HepG2 (cell line): ENCODE results near the gene MLXIPL. TPM values are rescaled to one million over a fixed set of nuclear protein-coding genes. Genes with fewer than 3 reads are reported as not detected.

Experiments
- ATM ChIP-seq: fragments of 450-650 bp; IDR thresholded peaks from 2 replicates; pipeline ENCODE4 v1.7.1; 2017; ENCODE audit warnings: mild to moderate bottlenecking, borderline replicate concordance
- ERF ChIP-seq: IDR thresholded peaks from 2 replicates; pipeline ENCODE4 v1.6.1; 2018; ENCODE audit warnings: missing biosample characterization, missing genetic modification reagents
- GPN1 ChIP-seq: sonication (generic); formaldehyde crosslinking; IDR thresholded peaks from 2 replicates; pipeline ENCODE4 v1.5.1; 2020; ENCODE audit warnings: missing genetic modification reagents, borderline replicate concordance
- HMG20B ChIP-seq: conservative IDR thresholded peaks from 2 replicates; pipeline ENCODE4 v1.6.1; 2016; ENCODE audit warnings: missing genetic modification reagents, missing compliant biosample characterization
- KMT2B ChIP-seq: IDR thresholded peaks from 2 replicates; pipeline ENCODE4 v1.6.1; 2016; ENCODE audit warnings: missing genetic modification reagents, missing compliant biosample characterization
- NCOA2 ChIP-seq: sonication (generic); formaldehyde crosslinking; IDR thresholded peaks from 2 replicates; pipeline ENCODE4 v1.8.0; 2022; ENCODE audit warnings: inconsistent platforms
- PAX8 ChIP-seq: sonication (generic); formaldehyde crosslinking; IDR thresholded peaks from 2 replicates; pipeline ENCODE4 v1.8.0; 2022; ENCODE audit warnings: mild to moderate bottlenecking, missing genetic modification reagents, borderline replicate concordance
- SKI ChIP-seq: fragments of 450-650 bp; IDR thresholded peaks from one replicate; pipeline ENCODE4 v1.6.1; 2018; ENCODE audit warnings: mild to moderate bottlenecking; ENCODE audit not compliant: partially characterized antibody
- ZNF10 ChIP-seq: sonication (generic); formaldehyde crosslinking; IDR thresholded peaks from 2 replicates; pipeline ENCODE4 v1.4.0; 2020; ENCODE audit warnings: mild to moderate bottlenecking, low read depth, missing genetic modification reagents, borderline replicate concordance
- ZNF629 ChIP-seq: sonication (generic); formaldehyde crosslinking; conservative IDR thresholded peaks from 2 replicates; pipeline ENCODE4 v1.5.0; 2020; ENCODE audit warnings: missing genetic modification reagents
- ZNF746 ChIP-seq: sonication (generic); formaldehyde crosslinking; IDR thresholded peaks from 2 replicates; pipeline ENCODE4 v1.8.0; 2022; ENCODE audit warnings: mild to moderate bottlenecking, missing genetic modification reagents
- polyA plus RNA-seq, 8 experiments: library from polyadenylated mRNA; depleted of rRNA in 3 of 8; stranded (reverse) in 7 of 8; unstranded in 1 of 8; fragments of >200 nt; fragmentation: Illumina TruSeq in 4 of 8; extraction: Trizol in 4 of 8; gene quantifications; 2 replicates each; pipeline versions ENCODE4 v1.2.1 to v1.2.3, GENCODE V29; 2011 to 2016; ENCODE audit warnings: low read depth in 4 of 8, missing spikeins in 1 of 8, mixed read lengths in 1 of 8; ENCODE audit not compliant: insufficient read depth in 1 of 8
- total RNA-seq, 5 experiments: library from RNA; depleted of rRNA; stranded (reverse); fragments of >200 nt; fragmentation: Illumina TruSeq; extraction: Trizol; gene quantifications; 2 replicates each; pipeline ENCODE4 v1.2.3, GENCODE V29; 2016; ENCODE audit warnings: low read depth in 1 of 5
- TF ChIP-seq, protein P1 (sequence below): IDR thresholded peaks from 2 replicates; pipeline ENCODE4 v1.6.1; 2016; ENCODE audit warnings: low read depth, borderline replicate concordance
- TF ChIP-seq, protein P2 (sequence below): sonication (generic); formaldehyde crosslinking; IDR thresholded peaks from 2 replicates; pipeline ENCODE4 v1.8.0; 2023; ENCODE audit warnings: mild to moderate bottlenecking, missing genetic modification reagents
- TF ChIP-seq, protein P3 (sequence below): IDR thresholded peaks from 2 replicates; pipeline ENCODE4 v1.4.0; 2020; ENCODE audit warnings: mild to moderate bottlenecking, missing genetic modification reagents
- TF ChIP-seq, protein P4 (sequence below): sonication (generic); formaldehyde crosslinking; IDR thresholded peaks from 2 replicates; pipeline ENCODE4 v1.4.0; 2020; ENCODE audit warnings: missing genetic modification reagents, borderline replicate concordance
- TF ChIP-seq, protein P5 (sequence below), 2 experiments: fragments of 450-650 bp in 1 of 2; sonication (generic) in 1 of 2; formaldehyde crosslinking; IDR thresholded peaks; 2 replicates each; pipeline versions ENCODE4 v1.5.0 to v1.8.0; 2020 to 2022; ENCODE audit warnings: mild to moderate bottlenecking in 1 of 2, missing genetic modification reagents in 1 of 2

Gene MLXIPL
- total and polyA plus RNA-seq, 2 of the 13 experiments (the other 11 are each of a cell fraction or from before 2014, with no cell fraction given): 51.6 to 60.1 TPM

DNA sequence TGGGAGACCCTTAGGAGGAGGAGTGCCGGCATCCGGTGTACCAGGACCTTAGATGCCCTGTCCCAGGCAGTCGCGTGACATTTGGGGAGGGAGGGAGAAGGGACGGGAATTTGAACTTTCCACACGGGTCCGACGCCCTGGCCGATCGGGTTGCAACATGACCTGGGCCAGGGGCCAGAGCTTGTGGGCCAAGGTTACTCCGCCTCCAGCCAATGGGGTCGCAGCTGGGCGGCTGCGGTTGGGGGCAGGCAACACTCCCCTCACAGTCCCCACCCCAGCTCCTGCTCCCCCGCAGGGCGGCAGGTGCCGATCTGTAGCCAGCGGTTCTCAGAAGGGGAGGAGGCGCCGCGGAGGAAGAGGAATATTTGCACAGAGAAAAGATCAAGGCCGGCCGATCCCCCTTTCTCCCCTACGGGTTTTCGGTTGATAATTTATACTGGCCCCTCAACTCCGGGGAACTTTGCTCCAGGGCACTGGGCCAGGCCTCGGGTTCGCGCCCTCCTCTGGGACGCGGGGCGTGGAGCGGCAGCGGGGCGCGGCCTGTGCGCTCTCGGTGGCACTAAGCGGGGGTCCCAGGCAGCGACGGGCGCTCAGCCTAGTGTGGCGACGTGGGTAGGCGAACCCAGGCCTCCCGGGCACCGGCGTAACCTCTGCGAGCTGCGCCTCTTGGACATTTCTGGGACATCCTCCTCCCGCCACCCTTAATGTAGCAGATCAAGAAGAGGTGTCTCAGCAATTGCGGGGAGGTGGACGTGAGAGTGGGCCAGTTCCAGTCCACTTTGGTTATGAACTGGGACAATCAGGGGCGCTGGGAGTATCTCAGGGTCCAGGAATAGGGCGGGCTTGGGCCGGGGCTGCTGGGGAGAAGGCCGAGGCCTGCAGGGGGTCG, 1.2 kb downstream of the MLXIPL start (continued):
- peak; percentile 100 for TF ChIP-seq ZNF746 (CRISPR knock-in tag)
- TF ChIP-seq HMG20B (CRISPR knock-in tag): peak; percentile 90
- TF ChIP-seq, protein P1, sequence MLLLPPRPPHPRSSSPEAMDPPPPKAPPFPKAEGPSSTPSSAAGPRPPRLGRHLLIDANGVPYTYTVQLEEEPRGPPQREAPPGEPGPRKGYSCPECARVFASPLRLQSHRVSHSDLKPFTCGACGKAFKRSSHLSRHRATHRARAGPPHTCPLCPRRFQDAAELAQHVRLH (CRISPR knock-in tag): peak; percentile 87; the same call in 1 of the 2 replicates
- TF ChIP-seq ERF (CRISPR knock-in tag): peak; percentile 85
- TF ChIP-seq PAX8 (CRISPR knock-in tag): no peak
- TF ChIP-seq KMT2B: peak; percentile 31; the same call in 1 of the 2 replicates
- TF ChIP-seq, protein P2, sequence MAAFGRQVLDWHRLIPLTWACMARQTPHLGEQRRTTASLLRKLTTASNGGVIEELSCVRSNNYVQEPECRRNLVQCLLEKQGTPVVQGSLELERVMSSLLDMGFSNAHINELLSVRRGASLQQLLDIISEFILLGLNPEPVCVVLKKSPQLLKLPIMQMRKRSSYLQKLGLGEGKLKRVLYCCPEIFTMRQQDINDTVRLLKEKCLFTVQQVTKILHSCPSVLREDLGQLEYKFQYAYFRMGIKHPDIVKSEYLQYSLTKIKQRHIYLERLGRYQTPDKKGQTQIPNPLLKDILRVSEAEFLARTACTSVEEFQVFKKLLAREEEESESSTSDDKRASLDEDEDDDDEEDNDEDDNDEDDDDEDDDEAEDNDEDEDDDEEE: peak; percentile 76; the same call in 1 of the 2 replicates
- TF ChIP-seq ATM: no peak
- TF ChIP-seq, protein P3, sequence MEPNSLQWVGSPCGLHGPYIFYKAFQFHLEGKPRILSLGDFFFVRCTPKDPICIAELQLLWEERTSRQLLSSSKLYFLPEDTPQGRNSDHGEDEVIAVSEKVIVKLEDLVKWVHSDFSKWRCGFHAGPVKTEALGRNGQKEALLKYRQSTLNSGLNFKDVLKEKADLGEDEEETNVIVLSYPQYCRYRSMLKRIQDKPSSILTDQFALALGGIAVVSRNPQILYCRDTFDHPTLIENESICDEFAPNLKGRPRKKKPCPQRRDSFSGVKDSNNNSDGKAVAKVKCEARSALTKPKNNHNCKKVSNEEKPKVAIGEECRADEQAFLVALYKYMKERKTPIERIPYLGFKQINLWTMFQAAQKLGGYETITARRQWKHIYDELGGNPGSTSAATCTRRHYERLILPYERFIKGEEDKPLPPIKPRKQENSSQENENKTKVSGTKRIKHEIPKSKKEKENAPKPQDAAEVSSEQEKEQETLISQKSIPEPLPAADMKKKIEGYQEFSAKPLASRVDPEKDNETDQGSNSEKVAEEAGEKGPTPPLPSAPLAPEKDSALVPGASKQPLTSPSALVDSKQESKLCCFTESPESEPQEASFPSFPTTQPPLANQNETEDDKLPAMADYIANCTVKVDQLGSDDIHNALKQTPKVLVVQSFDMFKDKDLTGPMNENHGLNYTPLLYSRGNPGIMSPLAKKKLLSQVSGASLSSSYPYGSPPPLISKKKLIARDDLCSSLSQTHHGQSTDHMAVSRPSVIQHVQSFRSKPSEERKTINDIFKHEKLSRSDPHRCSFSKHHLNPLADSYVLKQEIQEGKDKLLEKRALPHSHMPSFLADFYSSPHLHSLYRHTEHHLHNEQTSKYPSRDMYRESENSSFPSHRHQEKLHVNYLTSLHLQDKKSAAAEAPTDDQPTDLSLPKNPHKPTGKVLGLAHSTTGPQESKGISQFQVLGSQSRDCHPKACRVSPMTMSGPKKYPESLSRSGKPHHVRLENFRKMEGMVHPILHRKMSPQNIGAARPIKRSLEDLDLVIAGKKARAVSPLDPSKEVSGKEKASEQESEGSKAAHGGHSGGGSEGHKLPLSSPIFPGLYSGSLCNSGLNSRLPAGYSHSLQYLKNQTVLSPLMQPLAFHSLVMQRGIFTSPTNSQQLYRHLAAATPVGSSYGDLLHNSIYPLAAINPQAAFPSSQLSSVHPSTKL: peak; percentile 90
- TF ChIP-seq, protein P4, sequence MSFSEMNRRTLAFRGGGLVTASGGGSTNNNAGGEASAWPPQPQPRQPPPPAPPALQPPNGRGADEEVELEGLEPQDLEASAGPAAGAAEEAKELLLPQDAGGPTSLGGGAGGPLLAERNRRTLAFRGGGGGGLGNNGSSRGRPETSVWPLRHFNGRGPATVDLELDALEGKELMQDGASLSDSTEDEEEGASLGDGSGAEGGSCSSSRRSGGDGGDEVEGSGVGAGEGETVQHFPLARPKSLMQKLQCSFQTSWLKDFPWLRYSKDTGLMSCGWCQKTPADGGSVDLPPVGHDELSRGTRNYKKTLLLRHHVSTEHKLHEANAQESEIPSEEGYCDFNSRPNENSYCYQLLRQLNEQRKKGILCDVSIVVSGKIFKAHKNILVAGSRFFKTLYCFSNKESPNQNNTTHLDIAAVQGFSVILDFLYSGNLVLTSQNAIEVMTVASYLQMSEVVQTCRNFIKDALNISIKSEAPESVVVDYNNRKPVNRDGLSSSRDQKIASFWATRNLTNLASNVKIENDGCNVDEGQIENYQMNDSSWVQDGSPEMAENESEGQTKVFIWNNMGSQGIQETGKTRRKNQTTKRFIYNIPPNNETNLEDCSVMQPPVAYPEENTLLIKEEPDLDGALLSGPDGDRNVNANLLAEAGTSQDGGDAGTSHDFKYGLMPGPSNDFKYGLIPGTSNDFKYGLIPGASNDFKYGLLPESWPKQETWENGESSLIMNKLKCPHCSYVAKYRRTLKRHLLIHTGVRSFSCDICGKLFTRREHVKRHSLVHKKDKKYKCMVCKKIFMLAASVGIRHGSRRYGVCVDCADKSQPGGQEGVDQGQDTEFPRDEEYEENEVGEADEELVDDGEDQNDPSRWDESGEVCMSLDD (CRISPR knock-in tag): peak; percentile 49; the same call in 1 of the 2 replicates
- TF ChIP-seq ZNF10 (CRISPR knock-in tag): no peak
- peak; percentile 15; the same call in 1 of the 2 replicates for TF ChIP-seq ZNF629 (CRISPR knock-in tag)
- TF ChIP-seq, protein P5, sequence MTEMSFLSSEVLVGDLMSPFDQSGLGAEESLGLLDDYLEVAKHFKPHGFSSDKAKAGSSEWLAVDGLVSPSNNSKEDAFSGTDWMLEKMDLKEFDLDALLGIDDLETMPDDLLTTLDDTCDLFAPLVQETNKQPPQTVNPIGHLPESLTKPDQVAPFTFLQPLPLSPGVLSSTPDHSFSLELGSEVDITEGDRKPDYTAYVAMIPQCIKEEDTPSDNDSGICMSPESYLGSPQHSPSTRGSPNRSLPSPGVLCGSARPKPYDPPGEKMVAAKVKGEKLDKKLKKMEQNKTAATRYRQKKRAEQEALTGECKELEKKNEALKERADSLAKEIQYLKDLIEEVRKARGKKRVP (CRISPR knock-in tag; IDR thresholded peaks at IDR 0.05): peak in 1 of 2 experiments; percentile 86; a peak in 2 of 4 replicates
- peak; percentile 74 for TF ChIP-seq SKI
- no peak for TF ChIP-seq GPN1 (CRISPR knock-in tag)
- TF ChIP-seq NCOA2 (CRISPR knock-in tag): peak; percentile 95
